NCI-H2196 treated with DMSO at 0.1 percent for 48 hours (cell line): ENCODE data around the gene ISYNA1.

ENCODE experiments used
- DNase-seq: peaks from one replicate; lab custom pipeline; 2025; ENCODE audit not compliant: unreplicated experiment; lab: John Stamatoyannopoulos, UW

ISYNA1 gene

GRCh38 chr19:18437491-18438330 is at the start of gene ISYNA1:
Gene ISYNA1 (minus strand): TSS chr19:18438133. CDS start chr19:18437979, 154 bp downstream.
- DNase-seq: peak; percentile 41

- DNase-seq: no peak
Observed at GRCh38 chr19:18486746-18487145, 48.8 kb upstream of the ISYNA1 start.

GRCh38 chr19:18484992-18485391 is 47.1 kb upstream of the ISYNA1 start:
- no peak for DNase-seq

- no peak for DNase-seq
Observed at GRCh38 chr19:18483119-18483890, 45.4 kb upstream of the ISYNA1 start.

- no peak for DNase-seq
Observed at GRCh38 chr19:18481505-18482222, 43.7 kb upstream of the ISYNA1 start.

GRCh38 chr19:18480006-18480691 is 42.2 kb upstream of the ISYNA1 start:
- DNase-seq: peak; percentile 46

GRCh38 chr19:18478545-18479311 is 40.8 kb upstream of the ISYNA1 start:
- DNase-seq: no peak

- no peak for DNase-seq
Observed at GRCh38 chr19:18477974-18478373, 40.0 kb upstream of the ISYNA1 start.

GRCh38 chr19:18477042-18477779 is 39.3 kb upstream of the ISYNA1 start:
- DNase-seq: no peak

GRCh38 chr19:18476507-18477041 is 38.6 kb upstream of the ISYNA1 start:
- no peak for DNase-seq

GRCh38 chr19:18475762-18476331 is 37.9 kb upstream of the ISYNA1 start:
- DNase-seq: no peak

- no peak for DNase-seq
Observed at GRCh38 chr19:18475004-18475453, 37.1 kb upstream of the ISYNA1 start.

- no peak for DNase-seq
Observed at GRCh38 chr19:18474366-18474887, 36.5 kb upstream of the ISYNA1 start.

GRCh38 chr19:18473706-18474087 is 35.8 kb upstream of the ISYNA1 start:
- DNase-seq: no peak

GRCh38 chr19:18473003-18473705 is 35.2 kb upstream of the ISYNA1 start:
- DNase-seq: no peak

GRCh38 chr19:18470787-18471186 is 32.9 kb upstream of the ISYNA1 start:
- no peak for DNase-seq

GRCh38 chr19:18469069-18469846 is 31.3 kb upstream of the ISYNA1 start:
- DNase-seq: no peak
